GM21367 (cell line): ENCODE results near the gene HOXD10.

Experiments
- ATAC-seq: cut with Tn5 transposase; IDR thresholded peaks from one replicate; pipeline ENCODE4 v1.9.1; 2021; ENCODE audit not compliant: unreplicated experiment

The HOXD10 gene

GRCh38 chr2:176082525-176082823 lies 34.1 kb upstream of the HOXD10 start:
- no peak for ATAC-seq

- no peak for ATAC-seq
Observed at GRCh38 chr2:176082824-176083751, 33.5 kb upstream of the HOXD10 start.

GRCh38 chr2:176083796-176084261 lies 32.7 kb upstream of the HOXD10 start, which contains the start of gene EVX2:
EVX2 (minus strand) TSS chr2:176083962; CDS start chr2:176083776, 186 bp downstream.
- no peak for ATAC-seq

- no peak for ATAC-seq
Observed at GRCh38 chr2:176084611-176085119, 31.9 kb upstream of the HOXD10 start.

GRCh38 chr2:176085120-176085788 lies 31.3 kb upstream of the HOXD10 start:
- ATAC-seq: no peak

- ATAC-seq: no peak
Observed at GRCh38 chr2:176085861-176086771, 30.5 kb upstream of the HOXD10 start.

GRCh38 chr2:176087330-176088047 lies 29.1 kb upstream of the HOXD10 start:
- no peak for ATAC-seq

GRCh38 chr2:176088048-176088936 lies 28.3 kb upstream of the HOXD10 start:
- no peak for ATAC-seq

GRCh38 chr2:176088937-176089842 lies 27.4 kb upstream of the HOXD10 start:
- ATAC-seq: no peak

GRCh38 chr2:176089843-176090395 lies 26.7 kb upstream of the HOXD10 start:
- no peak for ATAC-seq

GRCh38 chr2:176090862-176091261 lies 25.7 kb upstream of the HOXD10 start:
- ATAC-seq: no peak

GRCh38 chr2:176091329-176092258 lies 25.0 kb upstream of the HOXD10 start:
- no peak for ATAC-seq

- no peak for ATAC-seq
Observed at GRCh38 chr2:176092270-176093144, 24.1 kb upstream of the HOXD10 start, which contains the start of gene HOXD13. HOXD13 (plus strand) TSS chr2:176092721; CDS start chr2:176092891, 170 bp downstream.

GRCh38 chr2:176093145-176093897 lies 23.3 kb upstream of the HOXD10 start:
- ATAC-seq: no peak

GRCh38 chr2:176093898-176094249 lies 22.7 kb upstream of the HOXD10 start:
- no peak for ATAC-seq
